ENCODE results near the gene AMBRA1.

DNA sequence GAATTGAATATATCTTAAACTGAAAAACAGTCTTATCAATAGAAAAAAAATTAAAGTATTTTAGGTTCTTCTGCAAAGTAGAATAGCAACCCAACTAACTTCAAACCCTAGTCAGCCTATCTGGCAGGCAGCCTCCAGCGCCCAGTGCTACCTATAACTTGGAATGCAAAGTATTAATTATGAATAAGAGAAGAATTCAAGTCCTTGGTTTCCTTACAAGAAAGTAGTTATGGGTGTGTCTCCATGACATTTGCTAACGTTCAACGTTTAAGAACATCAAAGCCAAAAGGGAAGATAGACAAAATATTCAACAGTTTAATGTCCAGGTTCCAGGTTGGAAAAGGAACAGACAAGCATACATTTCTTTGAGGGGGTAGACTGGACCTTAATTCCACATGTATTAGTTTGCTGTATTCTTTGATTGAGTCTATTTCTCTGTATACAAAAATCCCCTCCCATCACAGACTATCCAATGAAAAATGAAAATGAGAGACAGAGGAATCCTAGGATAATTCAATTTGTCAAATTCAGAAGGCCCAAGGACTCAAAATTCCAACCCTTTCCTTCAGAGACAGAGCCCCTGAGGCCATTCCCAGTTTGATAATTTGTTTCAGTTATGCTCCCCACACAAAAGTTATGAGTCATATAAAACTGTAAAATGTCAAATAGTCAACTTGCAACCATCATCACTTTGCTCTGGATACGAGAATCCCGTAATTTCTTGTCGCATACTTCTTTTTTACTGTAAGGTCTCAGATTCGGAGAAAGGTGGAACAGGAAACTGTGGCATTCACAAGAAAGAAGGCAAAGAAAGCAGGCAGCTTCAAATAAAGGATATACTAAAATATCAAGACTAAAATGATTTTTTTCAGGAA, 118.5 kb downstream of the AMBRA1 start:
- TF ChIP-seq CTCF (IDR thresholded peaks at IDR 0.05; ENCODE audit: insufficient read depth, low read depth, low read length) (no peak), EZH2 (IDR thresholded peaks at IDR 0.05; ENCODE audit: insufficient read depth, low read length) (no peak)
